Measurements from ENCODE around the gene TAS2R41.

DNA sequence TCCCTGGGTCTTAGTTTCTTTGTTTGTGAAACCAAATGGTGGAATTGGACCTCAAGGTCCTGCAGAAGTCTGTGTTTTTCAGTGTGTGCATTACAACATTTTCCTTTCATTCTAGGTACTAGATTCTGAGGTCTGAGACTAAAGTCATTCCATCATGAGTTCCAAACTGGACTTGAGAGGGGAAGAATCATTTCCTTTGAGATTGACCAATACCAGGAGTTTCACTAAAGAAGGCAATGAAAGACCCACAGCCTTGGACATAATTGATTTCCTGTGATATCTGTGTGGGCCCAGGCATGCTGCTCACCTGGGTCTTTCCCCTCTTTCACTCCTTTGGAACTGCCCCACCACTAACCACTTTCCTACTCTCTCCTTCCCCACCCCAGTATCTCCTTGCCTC lies 18.2 kb downstream of the TAS2R41 start:
- TF ChIP-seq, protein P1, sequence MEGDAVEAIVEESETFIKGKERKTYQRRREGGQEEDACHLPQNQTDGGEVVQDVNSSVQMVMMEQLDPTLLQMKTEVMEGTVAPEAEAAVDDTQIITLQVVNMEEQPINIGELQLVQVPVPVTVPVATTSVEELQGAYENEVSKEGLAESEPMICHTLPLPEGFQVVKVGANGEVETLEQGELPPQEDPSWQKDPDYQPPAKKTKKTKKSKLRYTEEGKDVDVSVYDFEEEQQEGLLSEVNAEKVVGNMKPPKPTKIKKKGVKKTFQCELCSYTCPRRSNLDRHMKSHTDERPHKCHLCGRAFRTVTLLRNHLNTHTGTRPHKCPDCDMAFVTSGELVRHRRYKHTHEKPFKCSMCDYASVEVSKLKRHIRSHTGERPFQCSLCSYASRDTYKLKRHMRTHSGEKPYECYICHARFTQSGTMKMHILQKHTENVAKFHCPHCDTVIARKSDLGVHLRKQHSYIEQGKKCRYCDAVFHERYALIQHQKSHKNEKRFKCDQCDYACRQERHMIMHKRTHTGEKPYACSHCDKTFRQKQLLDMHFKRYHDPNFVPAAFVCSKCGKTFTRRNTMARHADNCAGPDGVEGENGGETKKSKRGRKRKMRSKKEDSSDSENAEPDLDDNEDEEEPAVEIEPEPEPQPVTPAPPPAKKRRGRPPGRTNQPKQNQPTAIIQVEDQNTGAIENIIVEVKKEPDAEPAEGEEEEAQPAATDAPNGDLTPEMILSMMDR (IDR thresholded peaks at IDR 0.05): no peak
- TF ChIP-seq POLR2A (IDR thresholded peaks at IDR 0.05): no peak
